RWPE2 (cell line): Measurements from ENCODE around the gene YWHAH.

ENCODE experiments used
- ATAC-seq: fragments of 200-7000 bp; cut with Tn5 transposase; 3 replicates; pipeline ENCODE4 v1.9.1; 2021; ENCODE audit warnings: low read depth
- DNase-seq: peaks from one replicate; pipeline ENCODE4 v3.0.0-alpha.2; 2020; ENCODE audit warnings: low spot score
- H3K27ac ChIP-seq: fragments of 450-650 bp; 2 replicates; pipeline ENCODE4 v1.5.1; 2017; ENCODE audit warnings: mild to moderate bottlenecking; ENCODE audit not compliant: poor library complexity, severe bottlenecking
- H3K27me3 ChIP-seq: fragments of 250-450 bp; sonication (Bioruptor Pico); 2 replicates; pipeline ENCODE4 v1.5.1; 2021; ENCODE audit warnings: mild to moderate bottlenecking, moderate library complexity; ENCODE audit not compliant: insufficient read depth, poor library complexity, severe bottlenecking
- H3K36me3 ChIP-seq: fragments of 250-450 bp; sonication (Bioruptor Pico); 2 replicates; pipeline ENCODE4 v1.5.1; 2020; ENCODE audit warnings: low read depth, mild to moderate bottlenecking, moderate library complexity
- H3K4me1 ChIP-seq: fragments of 250-450 bp; sonication (Bioruptor Pico); 2 replicates; pipeline ENCODE4 v1.5.1; 2021; ENCODE audit warnings: mild to moderate bottlenecking, moderate library complexity; ENCODE audit not compliant: insufficient read depth, poor library complexity, severe bottlenecking
- H3K4me3 ChIP-seq: fragments of 250-450 bp; sonication (Bioruptor Pico); 2 replicates; pipeline ENCODE4 v1.5.1; 2021; ENCODE audit warnings: mild to moderate bottlenecking, moderate library complexity; ENCODE audit not compliant: severe bottlenecking
- H3K9me3 ChIP-seq: fragments of 250-450 bp; sonication (Bioruptor Pico); 2 replicates; pipeline ENCODE4 v1.5.1; 2021; ENCODE audit warnings: mild to moderate bottlenecking, moderate library complexity; ENCODE audit not compliant: severe bottlenecking
- CTCF ChIP-seq: fragments of 450-650 bp; IDR thresholded peaks from one replicate; pipeline ENCODE4 v1.5.1; 2017; ENCODE audit warnings: mild to moderate bottlenecking, moderate library complexity; ENCODE audit not compliant: poor library complexity, severe bottlenecking

YWHAH gene

GRCh38 chr22:31951194-31952093 lies 7.1 kb downstream of the YWHAH start:
- H3K27ac ChIP-seq, result peak overlapping the region; percentile 64
- TF ChIP-seq CTCF, result no peak
- peak; percentile 26; the same call in 1 of the 3 replicates for ATAC-seq

GRCh38 chr22:31952094-31952401 lies 7.7 kb downstream of the YWHAH start:
- no peaks in the 10 kb centered on the region for H3K27me3 ChIP-seq

More at GRCh38 chr22:31951194-31952093, 7.1 kb downstream of the YWHAH start:
- peaks cover 84% of the 10 kb centered on the region for H3K36me3 ChIP-seq
- no peak for DNase-seq
- no peaks in the 10 kb centered on the region for H3K27me3 ChIP-seq
- H3K4me3 ChIP-seq, result no peak overlapping the region
- no peaks in the 10 kb centered on the region for H3K9me3 ChIP-seq
- peaks cover 23% of the 10 kb centered on the region for H3K4me1 ChIP-seq

GRCh38 chr22:31952472-31952871 lies 8.1 kb downstream of the YWHAH start:
- Histone ChIP-seq H3K36me3 (peaks cover 88% of the 10 kb centered on the region), H3K27me3 (no peaks in the 10 kb centered on the region), H3K4me1 (peaks cover 23% of the 10 kb centered on the region), H3K4me3 (no peak overlapping the region), H3K9me3 (no peaks in the 10 kb centered on the region), H3K27ac (peak overlapping the region; percentile 64)
- DNase-seq, result no peak
- no peak for TF ChIP-seq CTCF
- ATAC-seq, result peak; percentile 90

More at GRCh38 chr22:31952094-31952401, 7.7 kb downstream of the YWHAH start:
- no peak for DNase-seq
- Histone ChIP-seq H3K4me3 (no peak overlapping the region), H3K9me3 (no peaks in the 10 kb centered on the region), H3K36me3 (peaks cover 88% of the 10 kb centered on the region), H3K4me1 (peaks cover 23% of the 10 kb centered on the region), H3K27ac (peak overlapping the region; percentile 64)
- peak; percentile 13; the same call in 1 of the 3 replicates for ATAC-seq
- TF ChIP-seq CTCF, result no peak

- H3K4me3 ChIP-seq, result no peak overlapping the region
- no peak for TF ChIP-seq CTCF
- H3K36me3 ChIP-seq, result peaks cover 89% of the 10 kb centered on the region
- H3K27me3 ChIP-seq, result no peaks in the 10 kb centered on the region
- DNase-seq (no peak), ATAC-seq (no peak)
- H3K9me3 ChIP-seq, result no peaks in the 10 kb centered on the region
- H3K4me1 ChIP-seq, result peaks cover 23% of the 10 kb centered on the region
- peak overlapping the region; percentile 64 for H3K27ac ChIP-seq
Observed at GRCh38 chr22:31953261-31953660, 8.9 kb downstream of the YWHAH start.
